NCI-H146 treated with DMSO at 0.1 percent for 48 hours (cell line): Measurements from ENCODE around the gene ICAM2.
"Not testable (repeated sequence)": the region's sequence is repeated elsewhere in the genome, so short reads cannot be mapped to it uniquely, and the experiment has no call there.

ENCODE experiments used
- DNase-seq: peaks from one replicate; lab custom pipeline; 2025; ENCODE audit not compliant: unreplicated experiment; lab: John Stamatoyannopoulos, UW

ICAM2 gene

DNA sequence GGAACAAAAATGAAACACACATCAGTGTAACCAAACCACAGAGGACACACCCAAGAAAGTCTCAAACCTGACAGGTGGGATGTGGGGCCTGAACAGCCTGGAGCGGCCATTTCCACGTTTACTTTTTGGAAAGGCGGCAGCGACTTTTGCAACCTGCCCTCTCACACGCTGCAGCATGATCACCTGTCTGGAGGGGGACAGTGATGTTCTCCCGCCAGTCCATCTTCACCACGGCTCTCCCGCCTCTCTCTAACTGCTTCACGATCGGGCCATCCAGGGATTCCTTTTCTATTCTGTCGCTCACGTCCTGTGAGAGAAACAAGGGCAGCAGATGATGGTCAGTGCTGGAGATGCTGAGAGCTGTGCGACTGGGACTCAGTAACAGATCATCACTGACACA lies 24.7 kb upstream of the ICAM2 start:
- DNase-seq: no peak

DNA sequence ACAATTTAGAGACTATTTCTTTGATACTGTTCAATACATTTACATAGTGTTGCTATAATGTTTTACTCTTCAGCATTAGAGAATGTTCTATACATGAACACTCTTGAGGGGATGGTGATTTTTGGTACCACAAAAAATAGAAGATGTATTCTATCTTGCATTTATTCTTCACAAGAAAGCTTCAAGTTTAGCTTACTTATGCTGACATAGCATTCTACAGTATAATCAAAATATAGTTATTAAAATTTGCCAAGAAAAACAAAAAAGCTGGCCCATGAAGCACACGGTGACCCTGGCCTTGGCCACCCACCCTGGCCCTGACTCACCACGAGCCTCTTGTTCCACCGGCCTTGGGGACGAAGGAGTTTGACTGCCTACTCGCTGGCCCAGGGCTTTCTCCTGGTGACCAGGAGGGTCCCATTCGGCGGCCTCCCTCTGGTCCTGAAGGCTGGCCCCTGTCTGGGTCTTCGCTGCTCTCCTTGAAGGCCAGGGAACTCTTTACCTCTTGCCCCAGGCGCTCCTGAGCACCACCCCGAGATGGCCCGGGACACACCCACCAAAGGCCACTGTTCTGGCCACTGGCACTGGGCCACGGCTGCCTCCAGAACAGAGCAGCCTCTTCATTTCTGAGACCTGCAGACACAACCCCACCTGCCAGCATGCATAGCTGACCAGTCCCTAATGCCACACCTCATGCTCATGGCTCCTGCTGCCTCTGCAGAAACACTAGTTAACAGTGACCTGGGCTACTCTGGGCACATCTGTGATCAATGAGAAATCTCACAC lies 22.5 kb upstream of the ICAM2 start:
- no peak for DNase-seq

DNA sequence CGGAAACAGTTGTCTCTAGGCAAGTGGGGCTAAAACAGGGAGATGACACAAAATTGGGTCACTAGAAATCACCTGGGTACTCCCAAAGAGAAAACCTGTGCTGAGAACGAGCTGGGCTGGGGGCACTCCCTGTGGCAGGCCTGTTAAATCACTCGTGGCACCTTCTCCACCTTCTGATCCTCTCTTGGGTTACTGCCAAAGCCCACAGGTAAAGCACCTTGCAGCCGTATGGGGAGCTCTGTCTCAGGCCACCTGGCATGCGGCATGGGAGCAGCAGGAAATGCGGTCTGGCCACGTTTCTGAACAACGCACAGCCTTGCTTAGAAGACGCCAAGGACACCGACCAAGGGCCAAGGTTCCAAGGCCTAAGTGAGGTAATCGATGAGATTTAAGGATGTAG lies 21.5 kb upstream of the ICAM2 start:
- no peak for DNase-seq

DNA sequence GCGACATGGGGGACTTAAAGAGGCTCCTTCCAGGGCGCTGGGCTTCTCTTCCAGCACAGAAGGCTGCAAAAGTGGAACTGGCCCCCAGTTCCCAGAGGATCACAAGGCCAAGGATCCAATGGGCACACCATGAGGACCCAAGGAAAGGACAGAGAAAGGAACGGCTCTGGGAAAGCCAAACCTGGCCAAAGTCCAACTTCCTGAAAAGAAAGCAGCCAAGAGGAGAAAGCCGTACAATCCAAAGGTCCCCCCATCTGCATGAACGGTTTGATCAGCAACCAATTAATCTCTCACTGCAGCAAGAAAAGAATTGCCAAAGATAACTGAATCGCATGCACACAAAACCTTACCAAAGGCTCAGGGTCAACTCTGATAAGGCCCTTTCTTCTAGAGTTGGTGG lies 19.8 kb upstream of the ICAM2 start:
- DNase-seq: no peak

DNA sequence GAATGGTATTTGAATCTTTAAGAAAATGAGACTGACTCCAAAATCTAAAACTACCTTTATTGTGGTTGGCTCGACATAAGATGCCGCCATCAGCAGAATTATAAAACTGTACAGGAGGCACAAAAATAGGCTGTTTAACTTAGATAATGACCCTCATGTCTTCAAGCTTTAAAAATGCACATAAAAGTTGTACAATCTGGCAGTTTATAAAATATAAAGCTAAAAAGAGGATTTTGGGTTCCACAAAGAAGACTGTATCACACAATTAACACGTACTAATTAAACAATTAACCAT lies 18.6 kb upstream of the ICAM2 start:
- no peak for DNase-seq

DNA sequence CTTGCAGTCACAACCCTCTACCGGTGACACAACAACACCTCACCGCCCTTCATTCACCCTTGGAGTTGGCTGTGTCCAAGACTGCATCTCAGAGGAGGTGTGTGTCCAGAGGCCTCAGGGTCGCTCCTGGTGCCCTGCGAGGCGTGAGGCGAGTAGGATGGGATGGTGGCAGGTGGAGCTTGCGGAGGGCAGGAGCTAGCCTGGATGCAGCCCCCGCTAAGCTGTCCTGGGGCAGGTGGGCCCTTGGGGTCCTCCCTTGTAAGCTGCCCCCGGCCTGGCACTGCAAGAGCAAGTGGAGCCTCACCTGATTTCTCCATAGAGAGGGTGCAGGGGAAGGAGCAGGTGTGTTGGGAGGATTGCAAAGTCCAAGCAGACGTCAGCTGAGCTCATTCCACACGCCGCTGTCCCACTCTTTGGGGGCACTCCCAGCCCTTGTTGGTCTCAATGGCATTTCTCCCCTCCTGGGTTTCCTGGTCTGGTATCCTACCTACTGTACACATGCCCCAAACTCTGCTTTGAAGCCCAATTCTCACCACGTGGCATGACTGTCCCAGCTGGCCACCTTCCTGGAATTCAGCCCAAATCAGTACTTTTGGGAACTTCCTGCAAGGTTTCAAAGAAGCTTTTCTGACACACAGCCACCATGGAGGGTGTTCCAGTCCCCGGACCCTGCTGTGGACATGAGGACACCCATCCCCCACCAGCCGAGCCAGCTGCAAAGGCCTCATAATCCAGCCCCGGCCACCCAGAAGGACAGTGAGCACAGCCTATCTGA lies 18.1 kb upstream of the ICAM2 start:
- no peak for DNase-seq

DNA sequence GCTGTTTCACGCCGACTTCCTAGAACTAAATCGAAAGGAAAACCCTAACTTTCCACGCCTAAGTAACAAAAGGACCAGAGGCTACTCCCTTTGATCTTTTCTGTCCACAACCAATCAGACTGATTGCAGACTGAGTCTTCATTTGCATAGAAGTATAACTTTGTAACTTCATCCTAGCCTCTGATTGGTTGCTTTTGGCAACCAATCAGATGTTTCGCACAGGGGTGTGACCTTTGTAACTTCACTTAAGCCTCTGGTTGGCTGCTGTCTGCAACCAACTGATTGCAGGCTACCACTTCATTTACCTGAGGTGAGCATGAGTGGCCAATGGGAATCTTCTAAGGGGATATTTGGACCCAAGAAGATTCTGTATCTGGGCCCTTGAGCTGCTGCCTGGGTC lies 17.4 kb upstream of the ICAM2 start:
- no peak for DNase-seq

DNA sequence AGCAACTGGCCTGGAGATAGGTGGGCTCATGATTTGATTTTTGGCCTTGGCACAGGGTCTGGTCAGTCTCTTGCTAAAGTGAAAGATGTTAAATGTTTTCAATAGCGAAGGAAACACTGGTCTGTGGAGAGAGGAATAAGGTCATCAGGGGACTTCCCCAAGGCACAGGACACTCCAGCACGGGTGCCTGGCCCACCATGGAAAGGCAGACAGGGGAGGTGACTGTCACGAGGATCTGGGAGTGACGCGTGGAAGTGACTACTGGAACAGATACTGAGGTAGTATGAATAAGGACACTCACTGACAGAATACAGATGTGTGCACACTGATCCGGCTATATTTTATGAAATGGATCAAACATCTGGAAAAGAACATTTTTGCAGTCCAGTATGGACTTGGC lies 16.7 kb upstream of the ICAM2 start:
- DNase-seq: no peak

DNA sequence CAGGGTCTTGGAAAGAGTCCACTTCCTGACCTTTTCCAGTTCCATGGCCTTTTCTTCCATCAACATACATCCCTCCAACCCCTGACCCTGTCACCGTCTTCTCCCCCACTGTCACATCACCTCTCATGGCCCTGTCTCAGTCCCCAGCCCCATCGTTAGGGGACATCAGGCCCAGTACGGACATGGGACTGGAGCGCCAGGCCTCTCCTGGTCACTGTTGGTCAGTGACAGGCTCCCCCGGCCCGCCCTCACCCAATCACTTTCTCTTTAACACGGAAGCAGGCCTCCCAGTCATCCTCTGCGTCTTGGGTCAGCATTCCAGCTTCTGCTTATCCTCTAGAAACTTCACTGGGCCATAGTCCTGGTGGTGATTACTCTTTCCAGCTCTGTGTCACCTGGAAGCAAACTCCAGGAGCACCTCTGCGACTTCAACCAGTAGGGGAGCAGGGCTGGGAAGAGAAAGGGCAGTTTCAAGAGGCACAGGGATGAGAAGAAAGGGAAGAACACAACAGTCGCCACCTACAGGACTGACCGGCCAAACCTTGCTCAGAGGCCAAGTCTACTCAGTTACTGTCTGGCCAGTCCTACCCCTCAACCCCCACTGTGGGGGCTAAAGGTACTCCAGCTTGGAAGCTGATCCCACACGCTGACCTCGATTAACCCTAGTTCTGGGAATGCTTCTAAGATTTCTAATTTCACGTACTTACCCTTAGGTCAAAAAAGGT lies 15.9 kb upstream of the ICAM2 start:
- DNase-seq: no peak

DNA sequence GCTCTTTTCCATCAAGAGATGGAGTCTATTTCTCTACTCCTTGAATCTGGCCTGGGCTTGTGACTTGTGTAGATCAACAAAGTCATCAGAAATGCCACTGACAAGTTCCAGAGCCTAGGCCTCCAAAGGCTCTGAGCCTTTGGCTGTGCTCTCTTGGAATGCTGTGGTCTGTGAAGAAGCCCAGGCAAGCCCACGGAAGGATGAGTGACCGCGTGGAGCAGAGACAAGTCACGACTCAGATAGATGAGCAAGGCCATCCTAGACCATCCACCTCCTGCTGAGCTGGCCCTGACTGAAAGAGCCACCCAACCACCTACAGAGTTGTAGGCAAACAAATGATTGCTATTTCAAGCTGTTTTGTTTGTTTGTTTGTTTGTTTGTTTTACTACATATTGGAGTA lies 11.6 kb upstream of the ICAM2 start:
- no peak for DNase-seq

DNA sequence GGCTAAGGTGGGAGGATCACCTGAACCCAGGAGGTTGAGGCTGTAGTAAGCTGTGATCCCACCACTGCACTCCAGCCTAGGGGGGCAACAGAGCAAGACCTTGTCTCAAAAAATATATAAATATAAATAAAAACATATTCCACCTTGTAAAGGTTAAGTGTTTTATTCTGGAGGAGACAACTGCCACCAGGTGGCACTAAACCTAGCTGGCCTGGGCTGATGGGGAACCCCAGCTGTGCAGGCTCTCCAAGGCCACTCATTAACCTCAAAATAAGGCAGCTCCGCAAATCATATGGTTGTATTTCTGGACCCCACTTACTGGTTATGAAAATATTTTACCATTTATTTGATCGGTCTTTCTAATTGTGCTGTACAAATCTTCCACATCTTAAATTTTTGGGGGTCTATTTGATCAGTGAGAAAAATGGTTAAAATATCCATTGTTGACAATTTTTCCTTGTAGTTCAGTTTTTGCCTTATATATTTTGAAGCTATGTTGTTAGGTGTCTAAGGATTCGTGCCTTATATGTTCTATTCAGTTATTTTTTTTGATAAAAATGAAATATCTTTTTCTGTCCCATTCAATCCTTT lies 8.5 kb upstream of the ICAM2 start:
- peak; percentile 14 for DNase-seq

DNA sequence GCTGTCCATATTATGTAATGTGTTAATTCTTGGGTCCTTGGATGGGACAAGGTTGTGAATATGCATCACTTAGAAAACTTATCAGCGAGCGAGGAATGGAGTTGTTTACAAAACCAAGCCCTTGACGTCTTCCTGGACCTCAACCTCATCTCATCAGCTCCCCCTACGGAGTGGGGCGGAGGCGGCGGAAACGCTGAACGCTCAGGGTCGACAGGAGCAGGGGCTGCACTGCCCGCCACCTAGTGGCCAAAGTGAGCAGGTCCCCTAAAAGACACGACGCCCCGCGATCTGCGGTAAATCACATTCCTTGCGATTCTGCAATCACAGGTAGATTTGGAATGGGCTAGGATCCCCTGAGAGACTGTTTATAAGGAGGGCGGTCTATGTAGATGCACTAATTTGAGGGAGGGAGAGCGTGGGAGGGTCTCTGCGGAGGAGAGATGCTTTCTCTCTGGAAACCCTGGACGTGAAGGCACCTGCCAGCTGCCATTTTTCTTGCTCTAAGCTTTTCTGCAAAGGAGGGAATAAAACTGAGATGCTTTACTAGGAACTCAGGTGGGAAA lies 5.4 kb upstream of the ICAM2 start:
- DNase-seq: peak; percentile 76

DNA sequence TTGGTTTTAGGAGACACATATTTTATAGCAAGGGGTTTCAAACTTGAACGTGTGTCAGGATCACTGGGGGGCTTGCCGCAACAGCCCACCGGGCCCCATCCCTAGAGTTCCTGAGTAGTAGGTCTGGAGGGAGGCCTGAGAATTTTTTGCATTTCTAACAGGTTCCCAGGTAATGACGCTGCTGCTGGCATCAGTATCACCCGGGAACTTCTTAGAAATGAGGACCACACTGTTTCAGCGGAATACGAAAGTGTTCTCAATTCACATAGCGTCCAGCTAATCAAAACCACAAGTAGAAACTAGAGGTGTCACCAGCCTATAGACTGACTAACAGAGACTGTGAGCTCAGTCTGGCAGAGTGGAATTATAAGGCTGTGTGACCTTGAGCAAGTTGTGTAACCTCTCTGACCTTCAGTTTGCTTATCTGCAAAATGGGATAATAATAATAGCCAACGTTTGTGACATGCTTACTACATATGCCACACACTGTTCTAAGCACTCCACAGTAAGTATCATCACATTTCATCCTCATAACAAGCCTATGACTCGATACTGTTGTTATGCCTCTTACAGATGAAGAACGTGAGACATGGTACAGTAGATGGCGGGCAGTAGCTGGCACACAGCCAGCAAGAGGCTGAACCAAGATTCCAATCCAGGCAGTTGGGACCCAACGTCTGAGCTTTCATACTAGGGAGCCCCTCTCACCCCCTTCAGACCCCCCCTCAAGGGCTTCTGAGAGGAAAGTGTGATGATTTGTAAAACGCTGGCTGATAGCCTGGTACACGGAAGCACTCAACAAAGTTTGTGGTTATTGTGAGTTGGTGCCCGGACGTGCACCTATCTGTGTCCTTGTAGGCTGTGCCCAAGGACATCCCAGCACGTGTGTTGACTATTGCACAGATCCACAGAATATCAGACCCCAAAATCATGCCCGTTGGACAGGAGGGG lies 4.6 kb upstream of the ICAM2 start:
- DNase-seq: no peak

DNA sequence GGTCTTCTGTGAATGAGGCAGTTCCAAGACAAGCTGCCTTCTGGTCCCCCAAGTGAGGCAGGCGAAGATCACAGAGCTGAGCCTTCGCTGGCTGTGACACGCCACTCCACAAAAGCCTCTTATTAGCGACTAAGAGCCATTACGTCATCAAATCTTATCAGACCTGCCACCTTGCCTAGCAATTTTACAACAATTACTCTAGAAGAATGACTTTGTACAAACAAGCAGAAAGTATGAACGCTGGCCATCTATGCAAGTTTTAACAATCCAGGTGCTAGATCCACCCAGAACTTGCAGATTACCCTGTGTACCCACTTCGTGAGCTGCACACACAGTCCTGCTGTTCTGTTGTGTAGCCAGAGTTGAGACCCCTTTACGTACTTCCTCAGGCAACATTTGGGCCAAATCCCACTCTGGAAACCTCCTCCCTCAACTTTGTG lies 3.8 kb upstream of the ICAM2 start:
- DNase-seq: peak; percentile 25

DNA sequence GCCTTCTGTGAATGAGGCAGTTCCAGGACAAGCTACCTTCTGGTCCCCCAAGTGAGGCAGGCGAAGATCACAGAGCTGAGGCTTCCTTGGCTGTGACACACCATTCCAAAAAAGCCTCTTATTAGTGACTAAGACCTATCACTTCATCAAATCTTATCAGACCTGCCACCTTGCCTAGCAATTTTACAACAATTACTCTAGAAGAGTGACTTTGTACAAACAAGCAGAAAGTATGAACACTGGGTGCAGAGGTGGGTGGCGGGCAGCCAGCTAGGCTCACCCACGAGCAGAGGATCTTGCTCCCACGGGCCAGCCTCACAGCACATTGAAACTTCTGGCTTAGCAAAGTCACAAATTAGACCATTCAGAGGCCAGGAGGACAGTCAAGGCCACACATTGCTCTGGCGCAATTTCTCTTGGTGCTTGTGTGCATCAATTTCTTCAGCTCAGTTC lies 2.2 kb upstream of the ICAM2 start:
- no peak for DNase-seq

DNA sequence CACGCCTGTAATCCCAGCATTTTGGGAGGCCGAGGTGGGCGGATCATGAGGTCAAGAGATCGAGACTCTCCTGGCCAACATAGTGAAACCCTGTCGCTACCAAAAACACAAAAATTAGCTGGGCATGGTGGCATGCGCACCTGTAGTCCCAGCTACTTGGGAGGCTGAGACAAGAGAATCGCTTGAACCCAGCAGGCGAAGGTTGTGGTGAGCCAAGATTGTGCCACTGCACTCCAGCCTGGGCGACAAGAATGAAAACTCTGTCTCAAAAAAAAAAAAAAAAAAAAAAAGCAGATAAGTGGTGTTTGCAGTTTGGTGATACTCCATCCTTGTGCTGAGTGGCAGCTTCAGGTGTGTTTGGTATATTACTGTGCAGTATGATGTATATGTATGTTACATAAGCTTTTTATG lies 877 bp downstream of the ICAM2 start:
- DNase-seq: not testable (repeated sequence)

DNA sequence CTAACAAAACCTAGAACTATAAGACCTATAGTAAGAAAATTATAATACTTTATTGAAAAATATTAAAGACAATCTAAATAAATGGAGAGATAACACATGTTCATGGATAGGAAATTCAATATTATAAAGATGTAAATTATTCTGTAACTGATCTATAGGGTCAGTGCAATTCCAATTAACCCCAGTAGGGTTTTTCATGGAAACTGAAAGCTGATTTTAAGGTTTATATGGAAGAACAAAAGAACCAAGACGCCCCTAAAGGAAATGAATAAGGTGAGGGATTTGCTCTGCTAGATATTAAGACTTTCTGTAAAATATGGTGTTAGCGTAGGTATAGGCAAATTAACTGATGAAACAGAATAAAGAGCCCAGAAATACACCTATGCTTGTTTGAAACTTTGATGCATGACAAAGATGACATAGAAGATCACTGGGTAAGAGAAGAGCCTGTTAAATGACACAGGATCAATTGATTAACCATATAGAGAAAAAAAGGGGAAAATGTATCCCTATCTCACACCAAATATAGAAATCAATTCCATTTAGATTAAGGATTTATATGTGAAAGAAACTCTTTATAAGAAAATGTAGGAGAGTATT lies 3.0 kb downstream of the ICAM2 start:
- DNase-seq: no peak

DNA sequence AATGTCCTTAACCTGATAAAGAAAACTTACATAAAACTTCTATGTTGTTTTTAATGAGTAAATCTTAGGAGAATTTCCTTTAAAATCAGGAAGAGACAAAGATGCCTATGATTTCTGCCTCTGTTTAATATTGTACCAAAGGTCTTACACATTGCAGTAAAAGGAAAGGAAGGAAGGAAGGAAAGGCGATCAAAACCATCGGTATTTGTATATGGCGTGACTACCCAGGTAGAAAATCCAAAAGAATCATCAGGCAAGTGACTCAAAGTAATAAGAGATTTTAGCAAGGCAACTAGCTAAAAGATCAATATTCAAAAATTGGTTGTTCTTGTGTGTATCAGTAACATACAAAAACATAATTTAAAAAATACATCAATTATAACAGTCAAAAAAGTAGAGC lies 3.5 kb downstream of the ICAM2 start:
- no peak for DNase-seq

DNA sequence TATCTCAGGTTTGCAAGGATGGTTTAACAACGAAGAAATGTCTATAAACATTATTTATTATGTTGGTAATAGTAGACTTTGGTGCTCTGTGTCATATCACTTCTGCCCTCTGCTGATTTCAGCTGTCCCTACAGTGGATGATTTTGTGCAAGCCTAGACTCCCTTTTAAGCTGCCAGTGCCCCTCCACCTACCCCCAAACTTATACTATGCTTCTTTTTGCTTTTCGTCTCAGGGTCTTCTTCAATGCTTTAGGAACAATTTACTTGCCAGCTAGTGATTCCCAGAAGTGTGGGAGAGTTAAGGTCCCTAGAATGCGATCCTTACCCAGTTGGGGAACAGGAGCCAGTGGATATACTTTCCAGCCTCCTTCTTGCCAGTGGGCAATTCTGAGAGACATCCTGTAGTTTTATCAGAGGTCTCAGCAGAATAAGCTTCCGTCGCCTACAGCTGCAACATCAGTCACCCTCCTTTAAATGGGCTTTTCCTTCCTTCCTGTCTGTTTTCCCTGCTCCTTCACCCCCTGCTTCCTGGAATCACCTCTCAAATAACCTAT lies 4.1 kb downstream of the ICAM2 start:
- DNase-seq: no peak
